T47D (cell line): ENCODE measurements around the gene SLC5A6.
"Not testable (repeated sequence)": the region's sequence is repeated elsewhere in the genome, so short reads cannot be mapped to it uniquely, and the experiment has no call there.

Experiments used
- DNase-seq, 2 experiments: peaks; one replicate each; pipeline versions ENCODE4 v3.0.0 to v3.0.0-alpha.2; 2011 to 2012; ENCODE audit warnings: low read depth in 1 of 2, low spot score in 1 of 2
- JUND ChIP-seq: IDR thresholded peaks from 2 replicates; pipeline ENCODE4 v1.6.1; 2012; ENCODE audit warnings: low read depth
- in situ Hi-C: cut with HindIII; loops from 2 replicates; pipeline ENCODE4 v1.10.0; 2016; ENCODE audit warnings: low sequenced_read_pairs, low pct_unique_long_range_greater_than_20kb

Gene SLC5A6

DNA sequence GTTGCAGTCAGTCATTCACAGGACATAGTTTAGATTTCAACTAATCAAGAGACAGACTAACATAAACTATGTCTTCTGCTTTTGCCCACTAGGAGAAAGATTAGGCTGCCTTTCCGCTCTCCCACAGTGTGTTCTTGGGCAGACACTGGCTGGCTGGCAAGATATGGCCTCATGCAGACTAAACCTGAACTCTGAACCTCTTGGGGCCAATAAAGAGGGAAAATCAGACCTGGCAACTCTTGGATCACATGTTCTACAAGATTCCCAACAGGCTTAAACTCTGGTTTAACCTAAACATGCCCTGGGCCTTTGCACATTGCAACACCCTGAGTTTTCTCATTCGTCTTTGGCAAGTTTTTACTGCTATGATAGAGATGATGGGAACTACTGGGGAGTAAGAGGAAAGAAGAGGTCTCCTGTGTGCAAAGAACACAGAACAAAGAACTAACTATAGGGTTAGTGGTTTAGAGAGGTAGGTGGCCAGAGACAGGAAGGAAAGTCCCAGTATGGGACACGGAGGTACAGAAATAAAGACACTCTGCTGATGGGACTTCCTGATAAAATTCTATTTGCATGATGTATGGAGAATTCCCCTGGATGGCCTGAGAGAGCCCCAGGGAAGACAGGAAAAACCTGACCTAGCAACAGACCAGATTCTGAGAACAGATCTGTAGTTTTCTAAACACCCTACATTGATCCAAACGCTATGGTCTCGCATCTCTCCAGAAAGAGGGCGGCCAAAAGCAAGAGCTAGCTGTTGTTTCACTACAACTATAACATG, 2.3 kb downstream of the SLC5A6 start:
- in situ Hi-C loops: no loop called here

GRCh38 chr2:27208486-27209050, 3.5 kb downstream of the SLC5A6 start:
- DNase-seq: no peak
- in situ Hi-C loops: no loop called here
- no peak for TF ChIP-seq JUND

More for the DNA sequence above, 2.3 kb downstream of the SLC5A6 start:
- peak; percentile 87 for TF ChIP-seq JUND
- peak; percentile 51 to 88 for DNase-seq

- no peak for TF ChIP-seq JUND
- no peak for DNase-seq
- in situ Hi-C loops: no loop called here
Observed at GRCh38 chr2:27206346-27206745, 5.7 kb downstream of the SLC5A6 start.

GRCh38 chr2:27205206-27205605, 6.9 kb downstream of the SLC5A6 start:
- TF ChIP-seq JUND: no peak
- no peak for DNase-seq
- in situ Hi-C loops: no loop called here

DNA sequence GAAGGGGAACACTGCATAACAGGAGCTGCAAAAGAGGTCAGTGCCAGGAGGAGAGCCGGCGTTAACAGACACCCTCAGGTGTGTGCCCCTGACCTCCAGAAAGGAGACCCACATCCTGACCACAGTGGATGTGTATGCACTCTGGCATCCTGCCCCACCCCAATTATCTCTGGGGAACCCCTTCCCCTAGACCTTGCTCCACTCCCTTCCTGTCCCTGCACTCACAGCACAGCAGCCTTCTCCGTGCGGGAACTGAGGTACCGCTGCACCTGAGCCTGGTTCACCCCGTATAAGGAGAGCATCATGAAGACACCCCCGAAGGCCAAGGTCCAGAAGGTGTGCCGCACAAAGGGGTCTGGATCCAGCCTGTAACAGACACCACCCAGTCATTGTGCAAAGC, 7.5 kb downstream of the SLC5A6 start:
- no peak for DNase-seq
- in situ Hi-C loops: no loop called here
- TF ChIP-seq JUND: no peak

DNA sequence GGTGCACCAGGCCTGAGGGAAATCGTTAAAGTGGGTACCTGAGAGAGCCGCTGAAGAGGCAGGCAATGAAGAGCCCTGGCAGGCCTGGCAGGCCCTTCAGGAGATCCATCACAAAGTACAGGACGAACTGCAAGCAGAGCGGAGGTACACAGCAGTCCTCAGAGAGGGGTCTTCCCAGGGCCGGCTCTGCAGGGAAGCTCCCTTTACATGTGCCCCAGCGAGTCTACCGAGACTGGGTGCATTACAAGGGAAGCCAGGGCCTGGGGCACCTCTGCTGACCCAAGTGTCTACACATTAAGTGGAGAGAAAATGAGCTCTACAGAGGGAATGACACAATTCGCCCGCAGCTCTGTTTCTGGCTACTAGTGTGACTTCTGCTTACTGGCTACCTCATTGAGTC, 8.3 kb downstream of the SLC5A6 start:
- in situ Hi-C loops: no loop called here
- DNase-seq: no peak
- TF ChIP-seq JUND: no peak

DNA sequence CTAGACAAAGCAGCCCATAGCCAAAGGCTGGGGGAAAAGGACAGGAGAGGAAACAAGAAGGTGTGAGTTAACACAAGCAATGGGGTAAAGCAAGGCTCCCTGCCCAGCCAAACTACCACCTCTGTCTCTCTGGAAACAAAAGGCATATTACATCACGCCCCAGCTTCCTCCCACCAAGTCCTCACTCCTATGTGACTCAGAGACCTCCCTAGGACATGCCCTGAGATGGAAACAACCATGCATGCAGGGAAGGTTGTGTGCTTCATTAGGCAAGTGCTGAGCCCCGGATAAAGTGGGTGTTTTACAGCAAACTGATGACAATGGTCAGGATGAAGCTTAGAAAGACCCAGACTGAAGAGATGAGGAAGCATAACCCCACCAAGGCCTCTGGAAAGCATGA, 9.2 kb downstream of the SLC5A6 start:
- no peak for TF ChIP-seq JUND
- in situ Hi-C loops: no loop called here
- DNase-seq: no peak

- in situ Hi-C loops: no loop called here
- no peak for DNase-seq
- TF ChIP-seq JUND: no peak
Observed at GRCh38 chr2:27201675-27202074, 10.4 kb downstream of the SLC5A6 start.

GRCh38 chr2:27199241-27199640, 12.8 kb downstream of the SLC5A6 start:
- in situ Hi-C loops: no loop called here
- DNase-seq: no peak
- TF ChIP-seq JUND: no peak

DNA sequence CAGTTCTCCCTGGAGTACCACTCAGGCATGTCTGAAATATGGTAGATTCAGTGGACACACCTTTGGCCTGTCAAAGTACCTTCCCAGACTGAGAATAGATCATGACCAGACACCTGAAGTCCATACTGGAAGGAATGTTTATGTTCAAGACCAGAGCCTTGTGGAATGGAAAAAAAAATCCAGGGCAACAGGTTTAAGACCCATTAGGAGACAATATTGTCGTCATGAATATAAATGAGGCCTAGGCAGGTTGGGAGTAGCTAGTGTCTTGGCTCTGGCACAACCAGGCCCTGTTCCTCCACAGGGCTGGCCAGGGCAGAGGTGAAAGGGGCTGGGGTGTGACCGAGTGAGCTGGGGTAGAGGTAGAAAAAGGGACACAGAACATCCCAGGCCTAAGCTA, 13.4 kb downstream of the SLC5A6 start:
- TF ChIP-seq JUND: no peak
- no peak for DNase-seq
- in situ Hi-C loops: no loop called here

- in situ Hi-C loops, DNase-seq: not testable (repeated sequence)
Observed at GRCh38 chr2:27198068-27198467, 14.0 kb downstream of the SLC5A6 start.

DNA sequence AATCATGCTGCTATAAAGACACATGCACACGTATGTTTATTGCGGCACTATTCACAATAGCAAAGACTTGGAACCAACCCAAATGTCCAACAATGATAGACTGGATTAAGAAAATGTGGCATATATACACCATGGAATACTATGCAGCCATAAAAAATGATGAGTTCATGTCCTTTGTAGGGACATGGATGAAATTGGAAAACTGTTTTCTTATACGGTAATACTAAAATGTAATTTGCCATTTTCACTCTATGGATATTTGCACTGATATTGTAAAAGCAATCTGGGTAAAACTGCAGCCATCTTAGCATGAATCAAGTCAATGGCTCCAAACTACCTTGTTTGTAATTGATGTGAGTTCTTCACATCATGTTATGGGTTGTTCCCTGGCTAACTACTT, 16.3 kb downstream of the SLC5A6 start:
- in situ Hi-C loops, DNase-seq: not testable (repeated sequence)

- in situ Hi-C loops: no loop called here
- DNase-seq: peak in 1 of 2 experiments; percentile 75
- TF ChIP-seq JUND: no peak
Observed at GRCh38 chr2:27194538-27195354, 17.3 kb downstream of the SLC5A6 start.
